Cardiac ventricle fibroblast (primary cell): ENCODE results near the gene PCGF5. TPM values are rescaled to one million over a fixed set of nuclear protein-coding genes. Genes with fewer than 3 reads are reported as not detected.

Experiments
- total RNA-seq: library from RNA; depleted of rRNA; stranded (reverse); fragments of >200 nt; gene quantifications from 2 replicates; pipeline ENCODE4 v1.2.3, GENCODE V29; 2015

PCGF5 gene
- 11.8 and 13.2 TPM in 2 replicates for total RNA-seq

DNA sequence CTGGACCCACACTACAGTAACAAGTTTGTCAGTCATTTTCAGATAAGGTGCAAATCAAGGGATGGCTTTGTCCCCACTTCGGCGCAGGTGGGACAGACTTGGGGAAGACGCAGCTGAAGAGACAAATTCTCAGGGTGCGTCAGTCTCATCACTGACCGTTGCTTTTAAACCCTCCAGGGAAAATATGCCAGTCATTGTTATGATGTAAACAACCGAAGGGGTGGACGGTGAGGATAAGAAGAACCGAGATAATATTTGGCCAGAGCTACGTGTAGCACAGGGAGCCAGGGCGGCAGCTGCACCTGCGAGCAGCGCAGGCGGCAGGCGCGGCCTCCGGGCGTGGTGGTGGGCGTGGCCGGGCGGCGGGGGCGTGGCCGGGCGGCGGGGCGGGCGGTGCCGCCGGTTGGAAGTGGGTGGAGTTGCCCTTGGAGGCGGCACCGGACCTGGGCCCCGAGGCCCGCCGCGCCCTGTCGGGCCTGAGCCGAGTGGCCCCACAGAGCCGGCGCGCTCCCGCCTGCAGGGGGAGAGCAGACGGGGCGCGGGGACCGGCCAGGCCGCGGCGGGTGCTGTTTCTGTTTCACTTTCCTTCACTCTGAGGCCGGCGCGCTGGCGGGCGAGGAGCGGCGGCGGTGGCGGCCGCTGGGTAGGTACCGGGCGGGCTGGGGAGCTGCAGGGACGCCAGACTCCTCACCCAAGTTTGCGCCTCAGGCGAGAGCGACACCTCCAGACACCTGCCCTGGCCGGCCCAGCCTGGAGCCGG lies at the start of gene PCGF5:
Gene PCGF5 (plus strand): TSS at position 470 of the 760 bp plus-strand sequence. CDS start 2,209 bp downstream, outside the sequence.

Other genes starting within 250 kb of the PCGF5 start
- gene HECTD2, start 189.7 kb downstream of the PCGF5 start, total RNA-seq: 5.6 and 6.4 TPM in 2 replicates